Neuronal stem cell (in vitro differentiated cells): ENCODE data around the gene CCDC144A.
"Not testable (repeated sequence)": the region's sequence is repeated elsewhere in the genome, so short reads cannot be mapped to it uniquely, and the experiment has no call there.

Experiments
- DNase-seq: peaks from one replicate; pipeline ENCODE4 v3.0.0-alpha.2; 2013; ENCODE audit warnings: low spot score
- H2AFZ ChIP-seq: one replicate; pipeline ENCODE4 v1.6.1; 2013; ENCODE audit warnings: mild to moderate bottlenecking, low read length, inconsistent platforms
- H2AK5ac ChIP-seq: 2 replicates; pipeline ENCODE4 v1.6.1; 2013; ENCODE audit warnings: low read depth, mild to moderate bottlenecking, inconsistent platforms, low read length, moderate library complexity, mixed read lengths
- H2BK120ac ChIP-seq: 2 replicates; pipeline ENCODE4 v1.6.1; 2013; ENCODE audit warnings: low read depth, mild to moderate bottlenecking, inconsistent platforms, low read length, moderate library complexity, mixed read lengths
- H2BK12ac ChIP-seq: one replicate; pipeline ENCODE4 v1.6.1; 2013; ENCODE audit warnings: low read length, inconsistent platforms
- H2BK15ac ChIP-seq: 2 replicates; pipeline ENCODE4 v1.6.1; 2013; ENCODE audit warnings: mild to moderate bottlenecking, low read length, inconsistent platforms, mixed read lengths
- H2BK5ac ChIP-seq: one replicate; pipeline ENCODE4 v1.6.1; 2013; ENCODE audit warnings: inconsistent platforms, mild to moderate bottlenecking, low read length, moderate library complexity
- H3K14ac ChIP-seq: one replicate; pipeline ENCODE4 v1.6.1; 2013; ENCODE audit warnings: low read length, inconsistent platforms
- H3K18ac ChIP-seq: 2 replicates; pipeline ENCODE4 v1.6.1; 2013; ENCODE audit warnings: low read length, inconsistent platforms
- H3K23ac ChIP-seq: 2 replicates; pipeline ENCODE4 v1.6.1; 2013; ENCODE audit warnings: low read depth, mild to moderate bottlenecking, mixed read lengths, low read length, inconsistent platforms; ENCODE audit not compliant: poor library complexity
- H3K27ac ChIP-seq: replicated peaks from 3 replicates; pipeline ENCODE4 v1.5.1; 2013; ENCODE audit warnings: low read length, inconsistent platforms
- H3K27me3 ChIP-seq, 3 experiments: 2 replicates each; pipeline ENCODE4 v1.6.1; 2013; ENCODE audit warnings: low read length in 3 of 3, mild to moderate bottlenecking in 2 of 3, inconsistent platforms in 1 of 3, low read depth in 1 of 3, mixed read lengths in 1 of 3, moderate library complexity in 1 of 3; ENCODE audit not compliant: control insufficient read depth in 3 of 3, insufficient read depth in 3 of 3
- H3K36me3 ChIP-seq, 2 donors: replicated peaks in 1 of 2; 2 replicates each; pipeline ENCODE4 v1.6.1; 2013; ENCODE audit warnings: low read length in 2 of 2; ENCODE audit not compliant: control insufficient read depth in 2 of 2, insufficient read depth in 2 of 2
- H3K4ac ChIP-seq: 2 replicates; pipeline ENCODE4 v1.6.1; 2013; ENCODE audit warnings: inconsistent platforms, mild to moderate bottlenecking, low read length, moderate library complexity
- H3K4me1 ChIP-seq, 2 donors: 1 replicate in 1 of 2; 2 replicates in 1 of 2; pipeline ENCODE4 v1.6.1; 2013; ENCODE audit warnings: low read length in 2 of 2, low read depth in 1 of 2; ENCODE audit not compliant: control insufficient read depth in 2 of 2, insufficient read depth in 1 of 2
- H3K4me2 ChIP-seq: one replicate; pipeline ENCODE4 v1.6.1; 2013; ENCODE audit warnings: mild to moderate bottlenecking, low read length, inconsistent platforms; ENCODE audit not compliant: insufficient read depth, poor library complexity, severe bottlenecking
- H3K4me3 ChIP-seq, 2 donors: 2 replicates each; pipeline ENCODE4 v1.5.1; 2013; ENCODE audit warnings: low read length in 2 of 2, mild to moderate bottlenecking in 2 of 2, inconsistent platforms in 1 of 2, moderate library complexity in 1 of 2
- H3K79me1 ChIP-seq: one replicate; pipeline ENCODE4 v1.6.1; 2013; ENCODE audit warnings: low read depth, mild to moderate bottlenecking, inconsistent platforms, low read length, moderate library complexity
- H3K9ac ChIP-seq: one replicate; pipeline ENCODE4 v1.6.1; 2013; ENCODE audit warnings: mild to moderate bottlenecking, low read depth, low read length, inconsistent platforms; ENCODE audit not compliant: poor library complexity
- H3K9me3 ChIP-seq, 2 donors: replicated peaks in 1 of 2; 2 replicates each; pipeline versions ENCODE3 to v1.6.1; 2013; ENCODE audit warnings: low read length in 2 of 2, mild to moderate bottlenecking in 2 of 2, inconsistent platforms in 1 of 2, low read depth in 1 of 2, mixed read lengths in 1 of 2, moderate library complexity in 1 of 2; ENCODE audit not compliant: control insufficient read depth in 2 of 2, insufficient read depth in 1 of 2
- H4K8ac ChIP-seq: one replicate; pipeline ENCODE4 v1.6.1; 2013; ENCODE audit warnings: low read depth, mild to moderate bottlenecking, inconsistent platforms, low read length, moderate library complexity
- H4K91ac ChIP-seq: one replicate; pipeline ENCODE4 v1.6.1; 2013; ENCODE audit warnings: low read length, low read depth, mild to moderate bottlenecking, inconsistent platforms; ENCODE audit not compliant: poor library complexity
- WGBS, 2 donors: extraction: QIAGEN DNeasy Blood & Tissue Kit; methylation state at CpG; one replicate each; pipeline ENCODE4 v1.1.7; 2013; ENCODE audit warnings: missing lambda C conversion rate in 2 of 2, mixed read lengths in 1 of 2; ENCODE audit not compliant: insufficient read length in 2 of 2, insufficient replicate concordance in 1 of 2; ENCODE audit errors: extremely low coverage in 2 of 2; 5-methylcytosine and 5-hydroxymethylcytosine counted together

Gene CCDC144A

DNA sequence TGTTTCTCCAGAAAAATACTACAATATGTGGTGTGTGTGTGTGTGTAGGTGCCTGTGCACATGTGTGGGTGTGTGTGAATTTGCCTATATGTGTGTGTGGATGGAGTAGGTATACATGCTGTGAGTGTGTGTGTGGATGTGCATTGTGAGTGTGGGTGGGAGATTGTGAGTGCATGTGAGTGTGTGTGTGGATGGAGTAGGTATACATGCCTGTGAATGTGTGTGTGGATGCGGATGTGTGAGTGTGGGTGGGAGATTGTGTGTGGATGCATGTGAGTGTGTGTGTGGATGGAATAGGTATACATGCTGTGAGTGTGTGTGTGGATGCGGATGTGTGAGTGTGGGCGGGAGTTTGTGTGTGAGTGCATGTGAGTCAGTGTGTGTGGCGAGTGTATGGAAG, 116.6 kb downstream of the CCDC144A start:
- H3K9ac ChIP-seq, H4K8ac ChIP-seq, H2BK15ac ChIP-seq, DNase-seq, H3K79me1 ChIP-seq, H3K9me3 ChIP-seq, H2BK5ac ChIP-seq, H2AFZ ChIP-seq, H3K4ac ChIP-seq, H3K4me2 ChIP-seq, H3K18ac ChIP-seq, H3K27me3 ChIP-seq, H4K91ac ChIP-seq, H3K27ac ChIP-seq, H3K4me1 ChIP-seq, H2BK120ac ChIP-seq, H3K14ac ChIP-seq, H2AK5ac ChIP-seq, H2BK12ac ChIP-seq, H3K4me3 ChIP-seq, H3K23ac ChIP-seq, H3K36me3 ChIP-seq: not testable (repeated sequence)
- no CpG with 5 or more reads among the region's 4 CpGs for WGBS, 2 donors

DNA sequence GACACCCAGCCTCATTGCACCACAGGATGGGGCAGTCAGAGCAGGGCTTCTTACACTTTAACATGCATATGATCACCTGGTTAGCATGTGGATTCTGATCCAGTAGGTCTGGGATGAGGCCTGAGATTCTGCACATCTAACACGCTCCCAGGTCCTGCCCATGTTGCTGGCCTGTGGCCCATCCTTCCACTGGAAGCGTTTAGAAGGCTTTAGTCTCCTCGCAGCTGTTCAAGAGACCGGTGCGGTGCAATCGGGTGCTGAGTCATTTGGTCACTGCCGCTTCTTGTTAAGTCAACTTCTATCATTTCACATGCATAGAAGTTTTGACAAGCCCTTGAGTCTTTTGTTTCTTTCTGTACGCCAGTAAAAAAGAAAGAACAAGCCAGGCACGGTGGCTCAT, 117.6 kb downstream of the CCDC144A start:
- not testable (repeated sequence) for H3K4me2 ChIP-seq, H3K9ac ChIP-seq, H3K27me3 ChIP-seq, H4K8ac ChIP-seq, H3K4ac ChIP-seq, H3K4me1 ChIP-seq, DNase-seq, H2BK5ac ChIP-seq, H2BK15ac ChIP-seq, H3K27ac ChIP-seq, H3K23ac ChIP-seq, H3K36me3 ChIP-seq, H2AK5ac ChIP-seq, H2BK120ac ChIP-seq, H3K14ac ChIP-seq, H2BK12ac ChIP-seq, H4K91ac ChIP-seq, H3K18ac ChIP-seq, H3K4me3 ChIP-seq, H3K9me3 ChIP-seq, H3K79me1 ChIP-seq, H2AFZ ChIP-seq
- no CpG with 5 or more reads among the region's 9 CpGs for WGBS, 2 donors

DNA sequence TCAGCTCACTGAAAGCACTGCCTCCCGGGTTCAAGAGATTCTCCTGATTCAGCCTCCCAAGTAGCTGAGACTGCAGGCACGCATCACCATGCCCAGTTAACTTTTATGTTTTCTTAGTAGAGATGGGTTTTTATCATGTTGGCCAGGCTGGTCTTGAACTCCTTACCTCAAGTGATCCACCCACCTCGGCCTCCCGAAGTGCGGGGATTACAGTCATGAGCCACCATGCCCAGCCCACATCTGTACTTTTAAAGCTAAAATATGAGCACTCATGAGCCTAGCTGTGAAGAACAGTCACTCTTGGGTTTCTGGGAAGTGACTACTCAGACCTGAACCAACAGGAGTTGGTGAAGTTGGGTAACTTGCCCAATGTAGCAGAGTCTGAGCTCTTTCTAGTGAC, 120.2 kb downstream of the CCDC144A start:
- not testable (repeated sequence) for H3K4me2 ChIP-seq, H3K27ac ChIP-seq, H3K79me1 ChIP-seq, H3K4me3 ChIP-seq, H3K14ac ChIP-seq, H2BK5ac ChIP-seq, H4K91ac ChIP-seq, H2BK15ac ChIP-seq, H4K8ac ChIP-seq, H3K36me3 ChIP-seq, H2BK120ac ChIP-seq, H3K4ac ChIP-seq, H3K23ac ChIP-seq, H2AFZ ChIP-seq, H2BK12ac ChIP-seq, H3K27me3 ChIP-seq, H3K4me1 ChIP-seq, H2AK5ac ChIP-seq, H3K18ac ChIP-seq, H3K9ac ChIP-seq, DNase-seq, H3K9me3 ChIP-seq
- no CpG with 5 or more reads among the region's 5 CpGs for WGBS, 2 donors

DNA sequence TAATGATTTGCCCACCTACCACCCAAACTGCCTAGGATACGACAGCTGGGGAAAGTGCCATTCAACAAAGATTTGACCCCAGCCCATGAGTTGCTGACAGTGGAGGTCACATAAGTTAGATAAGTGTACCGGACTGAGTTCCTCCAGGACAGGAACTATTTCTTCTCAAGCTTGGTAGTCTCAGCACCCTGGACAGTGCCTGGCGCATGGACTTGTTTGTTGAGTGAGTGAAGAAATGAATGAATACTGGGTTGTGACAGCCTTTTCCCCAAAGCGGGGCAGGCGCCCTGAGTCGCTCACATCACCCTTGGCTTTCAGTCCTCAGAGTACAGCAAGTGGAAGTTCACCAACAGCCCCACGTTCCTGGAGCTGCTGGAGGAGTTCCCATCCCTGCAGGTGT, 122.1 kb downstream of the CCDC144A start:
- not testable (repeated sequence) for H2AFZ ChIP-seq, H3K27ac ChIP-seq, H3K4me3 ChIP-seq, H3K79me1 ChIP-seq, H3K9ac ChIP-seq, H3K36me3 ChIP-seq, H3K4ac ChIP-seq, H3K23ac ChIP-seq, H3K14ac ChIP-seq, H2BK15ac ChIP-seq, H2BK5ac ChIP-seq, H2BK12ac ChIP-seq, H3K18ac ChIP-seq, H3K9me3 ChIP-seq, H3K4me1 ChIP-seq, H3K4me2 ChIP-seq, H2BK120ac ChIP-seq, H4K91ac ChIP-seq, H3K27me3 ChIP-seq, H2AK5ac ChIP-seq, H4K8ac ChIP-seq
- WGBS, 2 donors = no CpG with 5 or more reads among the region's 7 CpGs
- DNase-seq = peak; percentile 2
